ENCODE measurements around the gene SBF2. TPM values are rescaled to one million over a fixed set of nuclear protein-coding genes. Genes with fewer than 3 reads are reported as not detected.
A peak's percentile ranks its signal among the peaks of the same experiment; 100 is the strongest.

The SBF2 gene
- total and polyA plus RNA-seq, 2 of the 13 experiments (the other 11 are each of a cell fraction or from before 2014, with no cell fraction given) = 24.0 to 45.8 TPM

DNA sequence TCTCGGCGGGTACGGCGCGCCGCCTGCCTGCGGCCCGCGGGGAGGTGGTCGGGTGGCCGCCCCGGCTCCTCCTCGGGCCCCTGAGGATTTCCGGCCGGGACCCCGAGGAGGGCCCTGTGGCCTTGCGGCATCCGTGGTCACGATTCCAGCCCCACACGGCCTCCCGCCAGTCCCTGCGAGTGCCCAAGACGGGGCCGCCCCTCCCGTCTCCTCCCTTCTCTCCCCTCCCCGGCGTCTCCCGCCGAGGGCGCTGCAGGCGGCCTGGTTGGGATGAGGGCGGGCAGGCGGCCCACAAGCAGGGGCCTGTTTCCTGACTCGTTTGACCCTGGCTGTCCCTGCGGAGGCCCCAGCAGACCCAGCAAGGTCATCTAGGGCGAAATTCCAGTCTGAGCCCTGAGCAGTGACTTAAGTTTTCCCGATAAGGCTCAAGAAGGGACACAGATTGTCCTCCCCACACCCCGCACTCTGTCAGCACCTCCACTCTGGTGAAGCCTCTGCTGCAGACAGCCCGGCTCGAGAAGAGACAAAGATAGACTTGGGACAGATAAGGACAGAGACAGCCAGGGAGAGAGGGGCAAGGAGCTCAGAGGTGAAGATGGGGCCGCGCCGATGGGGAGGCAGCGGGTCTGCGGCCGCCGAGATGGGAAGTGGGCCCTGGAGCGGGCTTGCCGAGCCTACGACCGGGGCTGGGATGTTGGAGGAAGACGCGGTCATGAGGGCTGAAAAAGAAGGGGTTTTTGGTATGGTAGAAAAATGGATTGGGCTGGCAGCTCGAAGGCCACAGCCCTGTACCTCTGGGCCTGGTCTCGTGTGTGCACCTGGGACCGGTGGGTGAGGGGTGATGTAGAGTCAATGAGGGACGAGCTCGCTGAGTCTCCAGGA, 535.1 kb downstream of the SBF2 start (continued):
- TF ChIP-seq, protein P1, sequence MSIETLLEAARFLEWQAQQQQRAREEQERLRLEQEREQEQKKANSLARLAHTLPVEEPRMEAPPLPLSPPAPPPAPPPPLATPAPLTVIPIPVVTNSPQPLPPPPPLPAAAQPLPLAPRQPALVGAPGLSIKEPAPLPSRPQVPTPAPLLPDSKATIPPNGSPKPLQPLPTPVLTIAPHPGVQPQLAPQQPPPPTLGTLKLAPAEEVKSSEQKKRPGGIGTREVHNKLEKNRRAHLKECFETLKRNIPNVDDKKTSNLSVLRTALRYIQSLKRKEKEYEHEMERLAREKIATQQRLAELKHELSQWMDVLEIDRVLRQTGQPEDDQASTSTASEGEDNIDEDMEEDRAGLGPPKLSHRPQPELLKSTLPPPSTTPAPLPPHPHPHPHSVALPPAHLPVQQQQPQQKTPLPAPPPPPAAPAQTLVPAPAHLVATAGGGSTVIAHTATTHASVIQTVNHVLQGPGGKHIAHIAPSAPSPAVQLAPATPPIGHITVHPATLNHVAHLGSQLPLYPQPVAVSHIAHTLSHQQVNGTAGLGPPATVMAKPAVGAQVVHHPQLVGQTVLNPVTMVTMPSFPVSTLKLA (IDR thresholded peaks at IDR 0.05) = no peak
- TF ChIP-seq NCOA1 (CRISPR knock-in tag; IDR thresholded peaks at IDR 0.05) (no peak), TBP (CRISPR knock-in tag; IDR thresholded peaks at IDR 0.05) (no peak), ZIK1 (CRISPR knock-in tag; IDR thresholded peaks at IDR 0.05; ENCODE audit: borderline replicate concordance, low read depth) (no peak), CEBPB (IDR thresholded peaks at IDR 0.05; ENCODE audit: borderline replicate concordance, low read depth, low read length) (no peak), TP53 (CRISPR knock-in tag; conservative IDR thresholded peaks at IDR 0.05) (no peak; the same call in 1 of the 2 replicates), HNRNPH1 (optimal IDR thresholded peaks at IDR 0.05; ENCODE audit: low read depth, low read length) (no peak), ZNF138 (CRISPR knock-in tag; IDR thresholded peaks at IDR 0.05; ENCODE audit: low read depth) (no peak), ZNF251 (CRISPR knock-in tag; IDR thresholded peaks at IDR 0.05) (no peak), ZFP36L2 (CRISPR knock-in tag; IDR thresholded peaks at IDR 0.05) (no peak), KDM4B (CRISPR knock-in tag; IDR thresholded peaks at IDR 0.05) (no peak), ZNF570 (CRISPR knock-in tag; IDR thresholded peaks at IDR 0.05; ENCODE audit: borderline replicate concordance) (no peak)
- TF ChIP-seq, protein P2, sequence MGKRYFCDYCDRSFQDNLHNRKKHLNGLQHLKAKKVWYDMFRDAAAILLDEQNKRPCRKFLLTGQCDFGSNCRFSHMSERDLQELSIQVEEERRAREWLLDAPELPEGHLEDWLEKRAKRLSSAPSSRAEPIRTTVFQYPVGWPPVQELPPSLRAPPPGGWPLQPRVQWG (CRISPR knock-in tag; IDR thresholded peaks at IDR 0.05; ENCODE audit: borderline replicate concordance, low read depth) = no peak
- TF ChIP-seq, protein P3, sequence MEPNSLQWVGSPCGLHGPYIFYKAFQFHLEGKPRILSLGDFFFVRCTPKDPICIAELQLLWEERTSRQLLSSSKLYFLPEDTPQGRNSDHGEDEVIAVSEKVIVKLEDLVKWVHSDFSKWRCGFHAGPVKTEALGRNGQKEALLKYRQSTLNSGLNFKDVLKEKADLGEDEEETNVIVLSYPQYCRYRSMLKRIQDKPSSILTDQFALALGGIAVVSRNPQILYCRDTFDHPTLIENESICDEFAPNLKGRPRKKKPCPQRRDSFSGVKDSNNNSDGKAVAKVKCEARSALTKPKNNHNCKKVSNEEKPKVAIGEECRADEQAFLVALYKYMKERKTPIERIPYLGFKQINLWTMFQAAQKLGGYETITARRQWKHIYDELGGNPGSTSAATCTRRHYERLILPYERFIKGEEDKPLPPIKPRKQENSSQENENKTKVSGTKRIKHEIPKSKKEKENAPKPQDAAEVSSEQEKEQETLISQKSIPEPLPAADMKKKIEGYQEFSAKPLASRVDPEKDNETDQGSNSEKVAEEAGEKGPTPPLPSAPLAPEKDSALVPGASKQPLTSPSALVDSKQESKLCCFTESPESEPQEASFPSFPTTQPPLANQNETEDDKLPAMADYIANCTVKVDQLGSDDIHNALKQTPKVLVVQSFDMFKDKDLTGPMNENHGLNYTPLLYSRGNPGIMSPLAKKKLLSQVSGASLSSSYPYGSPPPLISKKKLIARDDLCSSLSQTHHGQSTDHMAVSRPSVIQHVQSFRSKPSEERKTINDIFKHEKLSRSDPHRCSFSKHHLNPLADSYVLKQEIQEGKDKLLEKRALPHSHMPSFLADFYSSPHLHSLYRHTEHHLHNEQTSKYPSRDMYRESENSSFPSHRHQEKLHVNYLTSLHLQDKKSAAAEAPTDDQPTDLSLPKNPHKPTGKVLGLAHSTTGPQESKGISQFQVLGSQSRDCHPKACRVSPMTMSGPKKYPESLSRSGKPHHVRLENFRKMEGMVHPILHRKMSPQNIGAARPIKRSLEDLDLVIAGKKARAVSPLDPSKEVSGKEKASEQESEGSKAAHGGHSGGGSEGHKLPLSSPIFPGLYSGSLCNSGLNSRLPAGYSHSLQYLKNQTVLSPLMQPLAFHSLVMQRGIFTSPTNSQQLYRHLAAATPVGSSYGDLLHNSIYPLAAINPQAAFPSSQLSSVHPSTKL (CRISPR knock-in tag; IDR thresholded peaks at IDR 0.05) = peak; percentile 50; the same call in 1 of the 2 replicates
- TF ChIP-seq, protein P4, sequence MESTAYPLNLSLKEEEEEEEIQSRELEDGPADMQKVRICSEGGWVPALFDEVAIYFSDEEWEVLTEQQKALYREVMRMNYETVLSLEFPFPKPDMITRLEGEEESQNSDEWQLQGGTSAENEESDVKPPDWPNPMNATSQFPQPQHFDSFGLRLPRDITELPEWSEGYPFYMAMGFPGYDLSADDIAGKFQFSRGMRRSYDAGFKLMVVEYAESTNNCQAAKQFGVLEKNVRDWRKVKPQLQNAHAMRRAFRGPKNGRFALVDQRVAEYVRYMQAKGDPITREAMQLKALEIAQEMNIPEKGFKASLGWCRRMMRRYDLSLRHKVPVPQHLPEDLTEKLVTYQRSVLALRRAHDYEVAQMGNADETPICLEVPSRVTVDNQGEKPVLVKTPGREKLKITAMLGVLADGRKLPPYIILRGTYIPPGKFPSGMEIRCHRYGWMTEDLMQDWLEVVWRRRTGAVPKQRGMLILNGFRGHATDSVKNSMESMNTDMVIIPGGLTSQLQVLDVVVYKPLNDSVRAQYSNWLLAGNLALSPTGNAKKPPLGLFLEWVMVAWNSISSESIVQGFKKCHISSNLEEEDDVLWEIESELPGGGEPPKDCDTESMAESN (CRISPR knock-in tag; conservative IDR thresholded peaks at IDR 0.05) = peak; percentile 74
- TF ChIP-seq, protein P5, sequence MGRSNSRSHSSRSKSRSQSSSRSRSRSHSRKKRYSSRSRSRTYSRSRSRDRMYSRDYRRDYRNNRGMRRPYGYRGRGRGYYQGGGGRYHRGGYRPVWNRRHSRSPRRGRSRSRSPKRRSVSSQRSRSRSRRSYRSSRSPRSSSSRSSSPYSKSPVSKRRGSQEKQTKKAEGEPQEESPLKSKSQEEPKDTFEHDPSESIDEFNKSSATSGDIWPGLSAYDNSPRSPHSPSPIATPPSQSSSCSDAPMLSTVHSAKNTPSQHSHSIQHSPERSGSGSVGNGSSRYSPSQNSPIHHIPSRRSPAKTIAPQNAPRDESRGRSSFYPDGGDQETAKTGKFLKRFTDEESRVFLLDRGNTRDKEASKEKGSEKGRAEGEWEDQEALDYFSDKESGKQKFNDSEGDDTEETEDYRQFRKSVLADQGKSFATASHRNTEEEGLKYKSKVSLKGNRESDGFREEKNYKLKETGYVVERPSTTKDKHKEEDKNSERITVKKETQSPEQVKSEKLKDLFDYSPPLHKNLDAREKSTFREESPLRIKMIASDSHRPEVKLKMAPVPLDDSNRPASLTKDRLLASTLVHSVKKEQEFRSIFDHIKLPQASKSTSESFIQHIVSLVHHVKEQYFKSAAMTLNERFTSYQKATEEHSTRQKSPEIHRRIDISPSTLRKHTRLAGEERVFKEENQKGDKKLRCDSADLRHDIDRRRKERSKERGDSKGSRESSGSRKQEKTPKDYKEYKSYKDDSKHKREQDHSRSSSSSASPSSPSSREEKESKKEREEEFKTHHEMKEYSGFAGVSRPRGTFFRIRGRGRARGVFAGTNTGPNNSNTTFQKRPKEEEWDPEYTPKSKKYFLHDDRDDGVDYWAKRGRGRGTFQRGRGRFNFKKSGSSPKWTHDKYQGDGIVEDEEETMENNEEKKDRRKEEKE (IDR thresholded peaks at IDR 0.05) = no peak
